ENCODE measurements around the gene HOXD3.

DNA sequence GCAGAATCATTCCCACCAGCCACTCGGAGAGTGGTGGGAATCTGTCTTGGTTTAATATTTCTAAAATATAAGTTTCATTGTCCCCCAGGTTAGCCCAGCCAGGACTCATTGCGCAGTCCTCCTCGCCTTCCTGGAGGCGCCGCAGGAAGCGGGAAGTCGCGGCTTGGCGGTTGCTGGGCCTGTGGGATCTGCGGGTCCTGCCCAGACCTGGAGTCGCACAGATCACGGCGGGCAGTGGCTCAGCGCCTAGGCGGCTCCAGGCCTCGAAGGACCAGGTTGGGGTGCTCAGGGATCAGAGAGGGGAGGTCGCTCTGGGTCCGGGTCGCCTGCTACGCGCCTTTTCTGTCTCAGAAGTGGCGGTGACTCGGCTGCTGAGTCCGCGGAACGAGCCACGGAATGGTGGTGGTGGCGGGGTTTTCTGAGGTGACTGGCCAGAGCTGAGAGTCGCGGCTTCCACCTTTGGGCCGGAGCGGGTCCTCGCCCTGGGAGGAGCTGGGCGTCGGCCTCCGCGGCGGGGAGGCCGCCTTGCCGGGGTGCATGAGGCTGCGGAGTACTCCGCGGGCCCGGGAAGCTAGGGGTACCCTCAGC, 2.6 kb downstream of the HOXD3 start:
- TF ChIP-seq, protein P1, sequence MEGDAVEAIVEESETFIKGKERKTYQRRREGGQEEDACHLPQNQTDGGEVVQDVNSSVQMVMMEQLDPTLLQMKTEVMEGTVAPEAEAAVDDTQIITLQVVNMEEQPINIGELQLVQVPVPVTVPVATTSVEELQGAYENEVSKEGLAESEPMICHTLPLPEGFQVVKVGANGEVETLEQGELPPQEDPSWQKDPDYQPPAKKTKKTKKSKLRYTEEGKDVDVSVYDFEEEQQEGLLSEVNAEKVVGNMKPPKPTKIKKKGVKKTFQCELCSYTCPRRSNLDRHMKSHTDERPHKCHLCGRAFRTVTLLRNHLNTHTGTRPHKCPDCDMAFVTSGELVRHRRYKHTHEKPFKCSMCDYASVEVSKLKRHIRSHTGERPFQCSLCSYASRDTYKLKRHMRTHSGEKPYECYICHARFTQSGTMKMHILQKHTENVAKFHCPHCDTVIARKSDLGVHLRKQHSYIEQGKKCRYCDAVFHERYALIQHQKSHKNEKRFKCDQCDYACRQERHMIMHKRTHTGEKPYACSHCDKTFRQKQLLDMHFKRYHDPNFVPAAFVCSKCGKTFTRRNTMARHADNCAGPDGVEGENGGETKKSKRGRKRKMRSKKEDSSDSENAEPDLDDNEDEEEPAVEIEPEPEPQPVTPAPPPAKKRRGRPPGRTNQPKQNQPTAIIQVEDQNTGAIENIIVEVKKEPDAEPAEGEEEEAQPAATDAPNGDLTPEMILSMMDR (conservative IDR thresholded peaks at IDR 0.05; ENCODE audit: low read length), result no peak
- TF ChIP-seq EZH2phosphoT487 (IDR thresholded peaks at IDR 0.05; ENCODE audit: borderline replicate concordance, low read depth, low read length), result no peak

Data from OCI-LY7 (cell line).